K562 (cell line): Measurements from ENCODE around the gene TMC2. TPM values are rescaled to one million over a fixed set of nuclear protein-coding genes. Genes with fewer than 3 reads are reported as not detected.

Experiments used
- ERF ChIP-seq: fragments of 450-650 bp; formaldehyde crosslinking; IDR thresholded peaks from 2 replicates; pipeline ENCODE4 v1.4.0; 2020; ENCODE audit warnings: mild to moderate bottlenecking, mixed read lengths
- FUS ChIP-seq: fragments of 200-400 bp; formaldehyde crosslinking; optimal IDR thresholded peaks from 2 replicates; pipeline ENCODE3; 2017; ENCODE audit warnings: low read depth, low read length
- HCFC1 ChIP-seq: IDR thresholded peaks from 2 replicates; pipeline ENCODE4 v1.6.1; 2012; ENCODE audit warnings: low read depth, low read length, improper control_type of control experiment
- HIVEP1 ChIP-seq: fragments of 250-450 bp; sonication (Bioruptor Pico); IDR thresholded peaks from 2 replicates; pipeline ENCODE4 v1.4.0; 2020; ENCODE audit warnings: mild to moderate bottlenecking
- MAFF ChIP-seq: IDR thresholded peaks from 2 replicates; pipeline ENCODE4 v1.6.1; 2012; ENCODE audit warnings: low read length, improper control_type of control experiment
- MXI1 ChIP-seq: IDR thresholded peaks from 2 replicates; pipeline ENCODE4 v1.6.1; 2011; ENCODE audit warnings: low read depth, mild to moderate bottlenecking, improper control_type of control experiment, low read length
- PKNOX1 ChIP-seq: fragments of 450-650 bp; IDR thresholded peaks from 2 replicates; pipeline ENCODE4 v1.6.1; 2016
- PPARD ChIP-seq: fragments of 250-450 bp; sonication (Bioruptor Pico); IDR thresholded peaks from 2 replicates; pipeline ENCODE4 v1.8.0; 2022; ENCODE audit warnings: inconsistent platforms, mild to moderate bottlenecking, moderate library complexity
- PREB ChIP-seq: sonication (generic); formaldehyde crosslinking; IDR thresholded peaks from 2 replicates; pipeline ENCODE4 v1.8.1; 2023; ENCODE audit warnings: mild to moderate bottlenecking, missing genetic modification reagents
- PRMT5 ChIP-seq: sonication (generic); formaldehyde crosslinking; IDR thresholded peaks from 2 replicates; pipeline ENCODE4 v1.5.0; 2020; ENCODE audit warnings: missing genetic modification reagents
- SLC30A9 ChIP-seq: fragments of 250-450 bp; sonication (Bioruptor Pico); IDR thresholded peaks from 2 replicates; pipeline ENCODE4 v1.8.0; 2022; ENCODE audit warnings: mild to moderate bottlenecking, moderate library complexity
- SMARCA5 ChIP-seq: fragments of 450-650 bp; IDR thresholded peaks from 2 replicates; pipeline ENCODE4 v1.6.1; 2016
- TEAD1 ChIP-seq, 2 experiments: fragments of 450-650 bp in 1 of 2; sonication (generic) in 1 of 2; formaldehyde crosslinking; IDR thresholded peaks; 2 replicates each; pipeline versions ENCODE4 v1.4.0 to v1.8.0; 2020 to 2022; ENCODE audit warnings: mild to moderate bottlenecking in 2 of 2, missing genetic modification reagents in 1 of 2
- TRIM24 ChIP-seq, 2 experiments: fragments of 450-650 bp; IDR thresholded peaks; 2 replicates each; pipeline ENCODE4 v1.6.1; 2016
- TSHZ1 ChIP-seq: fragments of 250-450 bp; sonication (Bioruptor Pico); IDR thresholded peaks from 2 replicates; pipeline ENCODE4 v1.4.0; 2020; ENCODE audit warnings: mild to moderate bottlenecking, moderate library complexity
- WHSC1 ChIP-seq: IDR thresholded peaks from one replicate; pipeline ENCODE4 v1.6.1; 2012; ENCODE audit warnings: low read length, control low read depth, inconsistent platforms
- ZBTB33 ChIP-seq: sonication (generic); formaldehyde crosslinking; IDR thresholded peaks from 2 replicates; pipeline ENCODE4 v1.8.1; 2023; ENCODE audit warnings: mild to moderate bottlenecking, missing genetic modification reagents
- ZNF639 ChIP-seq, 2 experiments: fragments of 200-800 bp in 1 of 2; sonication (Bioruptor generic) in 1 of 2; sonication (generic) in 1 of 2; formaldehyde crosslinking in 1 of 2; IDR thresholded peaks in 1 of 2; conservative IDR thresholded peaks in 1 of 2; 2 replicates each; pipeline versions ENCODE4 v1.5.0 to v1.6.1; 2016 to 2020; ENCODE audit warnings: missing compliant biosample characterization in 1 of 2, missing genetic modification characterization in 1 of 2, missing genetic modification reagents in 1 of 2
- ZNF778 ChIP-seq: fragments of 450-650 bp; formaldehyde crosslinking; IDR thresholded peaks from 2 replicates; pipeline ENCODE4 v1.4.0; 2020; ENCODE audit warnings: mild to moderate bottlenecking, moderate library complexity
- ZNF79 ChIP-seq: fragments of 250-450 bp; sonication (Bioruptor Pico); IDR thresholded peaks from 2 replicates; pipeline ENCODE4 v1.4.0; 2020; ENCODE audit warnings: low read depth, mild to moderate bottlenecking, moderate library complexity
- polyA plus RNA-seq, 8 experiments: library from polyadenylated mRNA; depleted of rRNA in 4 of 8; stranded (reverse) in 5 of 8; unstranded in 3 of 8; fragments of >200 nt; fragmentation: Nextera tagmentation in 2 of 8; fragmentation: Illumina TruSeq in 1 of 8; extraction: Ambion mirVana in 2 of 8; extraction: Trizol in 1 of 8; gene quantifications; 2 replicates each; pipeline versions ENCODE4 v1.2.1 to v1.2.3, GENCODE V29; 2011 to 2014; ENCODE audit warnings: inconsistent platforms in 1 of 8, missing spikeins in 1 of 8
- total RNA-seq, 7 experiments: library from RNA; depleted of rRNA in 6 of 7; stranded (reverse); fragments of >200 nt in 6 of 7; fragmentation: Illumina TruSeq in 2 of 7; extraction: Trizol in 2 of 7; gene quantifications; 2 replicates each; pipeline versions ENCODE4 v1.2.1 to v1.2.3, GENCODE V29; 2011 to 2021; ENCODE audit warnings: low replicate concordance in 1 of 7

The TMC2 gene
- total and polyA plus RNA-seq, 9 of the 15 experiments (the other 6 are each of a cell fraction or from before 2014, with no cell fraction given): not detected

- TF ChIP-seq WHSC1 (no peak), ZNF778 (CRISPR knock-in tag) (no peak), SMARCA5 (no peak), ZBTB33 (no peak), MAFF (no peak), FUS (no peak), PKNOX1 (no peak), HCFC1 (no peak), MXI1 (no peak), TRIM24 (IDR thresholded peaks at IDR 0.05) (no peak), TSHZ1 (CRISPR knock-in tag) (no peak), ERF (CRISPR knock-in tag) (no peak), PREB (CRISPR knock-in tag) (no peak), SLC30A9 (CRISPR knock-in tag) (no peak), TEAD1 (CRISPR knock-in tag; IDR thresholded peaks at IDR 0.05) (peak in 1 of 2 experiments; percentile 76; a peak in 2 of 4 replicates), PPARD (no peak), PRMT5 (no peak), HIVEP1 (no peak), ZNF79 (no peak), ZNF639 (CRISPR knock-in tag; conservative IDR thresholded peaks at IDR 0.05 in 1 of 2, IDR thresholded peaks at IDR 0.05 in 1 of 2) (no peak)
These were observed 12.3 kb upstream of the TMC2 start (continued) for GRCh38 chr20:2523919-2524708.
